Medulla oblongata (tissue), 1 donor: ENCODE data around the gene TRAPPC10.
A peak's percentile ranks its signal among the peaks of the same experiment; 100 is the strongest.
"Not testable (repeated sequence)": the region's sequence is repeated elsewhere in the genome, so short reads cannot be mapped to it uniquely, and the experiment has no call there.

ENCODE experiments used
- DNase-seq: peaks from one replicate; pipeline ENCODE4 v3.0.0-alpha.2; 2015; ENCODE audit errors: extremely low spot score

The TRAPPC10 gene

DNA sequence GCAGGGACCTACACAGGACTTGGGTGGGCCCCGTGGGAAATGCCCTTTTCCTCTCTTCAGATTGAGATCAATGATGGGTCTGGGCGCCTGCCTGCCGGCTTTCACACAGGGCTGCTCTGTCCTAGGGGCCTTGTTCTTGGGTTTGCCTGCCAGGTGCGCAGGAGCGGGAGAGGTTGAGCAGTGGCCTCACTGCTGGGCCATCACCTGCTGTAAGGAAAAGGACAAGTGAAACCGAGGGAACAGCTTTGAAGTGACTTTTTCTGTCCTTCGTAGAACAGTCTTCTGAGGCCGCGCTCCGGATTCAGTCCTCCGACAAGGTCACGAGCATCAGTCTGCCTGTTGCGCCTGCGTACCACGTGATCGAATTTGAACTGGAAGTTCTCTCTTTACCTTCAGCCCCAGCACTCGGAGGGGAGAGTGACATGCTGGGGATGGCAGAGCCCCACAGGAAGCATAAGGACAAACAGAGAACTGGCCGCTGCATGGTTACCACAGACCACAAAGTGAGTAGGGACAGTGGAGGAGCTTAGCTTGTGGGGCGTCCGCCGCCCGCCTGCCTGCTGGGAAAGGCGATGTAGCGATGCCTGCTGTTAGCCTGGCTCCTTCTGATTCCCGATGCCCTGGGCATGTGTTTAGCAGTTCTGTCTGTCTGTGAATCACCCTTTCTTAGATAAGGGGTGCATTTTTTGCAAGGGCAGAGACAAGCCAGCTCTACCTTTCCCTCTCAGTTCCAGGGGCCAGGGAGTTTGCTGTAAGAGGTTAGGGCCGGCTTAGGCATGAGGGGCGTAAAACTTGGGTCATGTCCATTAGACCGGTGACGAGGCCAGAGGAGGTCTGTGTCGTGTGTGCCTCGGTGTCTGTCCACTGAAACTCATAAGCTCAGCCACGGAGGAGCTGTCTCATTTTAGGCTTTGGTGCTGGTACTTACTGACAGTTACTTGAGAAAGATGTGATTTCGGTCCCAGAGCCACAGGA, 75.6 kb downstream of the TRAPPC10 start:
- DNase-seq: peak; percentile 61

DNA sequence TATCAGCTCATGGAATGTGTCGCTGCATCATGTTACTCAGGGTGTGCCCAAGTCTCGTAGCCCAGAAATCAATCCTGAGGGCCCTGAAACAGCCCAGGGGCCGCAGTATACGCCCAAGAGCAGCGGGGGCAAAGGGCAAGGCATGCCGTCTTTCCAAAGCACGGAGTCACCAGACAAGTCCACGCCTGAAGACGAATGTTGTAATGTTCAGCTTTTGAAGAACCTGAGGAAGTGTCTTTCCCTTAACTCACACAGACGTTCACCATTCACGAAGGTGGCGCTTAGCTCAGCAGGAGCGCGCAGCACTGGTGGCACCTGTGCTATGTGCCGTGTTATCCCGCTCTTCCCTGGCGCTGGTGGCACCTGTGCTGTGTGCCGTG, 76.3 kb downstream of the TRAPPC10 start:
- DNase-seq: no peak

DNA sequence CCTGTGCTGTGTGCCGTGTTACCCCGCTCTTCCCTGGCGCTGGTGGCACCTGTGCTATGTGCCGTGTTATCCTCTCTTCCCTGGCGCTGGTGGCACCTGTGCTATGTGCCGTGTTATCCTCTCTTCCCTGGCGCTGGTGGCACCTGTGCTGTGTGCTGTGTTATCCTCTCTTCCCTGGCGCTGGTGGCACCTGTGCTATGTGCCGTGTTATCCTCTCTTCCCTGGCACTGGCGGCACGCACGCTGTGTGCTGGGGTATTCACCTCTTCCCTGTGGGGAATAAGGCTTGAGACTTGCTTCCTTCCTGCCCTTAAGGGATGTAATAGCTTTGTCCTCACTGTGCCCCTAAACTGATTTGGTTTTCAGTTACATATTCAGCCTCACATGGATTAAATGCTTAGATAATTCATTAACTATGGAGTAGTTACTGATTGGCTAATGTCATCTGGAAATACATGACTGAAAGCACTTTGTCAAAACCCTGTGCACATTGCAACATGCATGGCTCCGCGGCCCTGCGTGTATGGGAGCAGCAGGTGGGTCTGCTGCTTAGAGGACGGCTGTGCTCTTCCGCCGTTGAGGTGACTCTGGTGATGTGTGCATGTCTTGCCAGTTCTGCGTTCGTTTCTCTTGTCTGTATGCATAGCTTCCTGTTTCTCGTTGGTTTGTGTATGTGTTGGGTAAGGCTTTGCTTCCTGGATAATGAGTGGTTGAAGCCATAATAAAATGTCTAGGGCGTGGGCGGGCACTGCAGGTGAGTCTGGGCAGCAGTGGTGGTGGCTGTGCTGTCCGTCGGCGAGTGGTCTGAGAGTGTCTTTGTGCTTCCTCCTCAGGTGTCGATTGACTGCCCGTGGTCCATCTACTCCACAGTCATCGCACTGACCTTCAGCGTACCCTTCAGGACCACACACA, 77.1 kb downstream of the TRAPPC10 start:
- no peak for DNase-seq

DNA sequence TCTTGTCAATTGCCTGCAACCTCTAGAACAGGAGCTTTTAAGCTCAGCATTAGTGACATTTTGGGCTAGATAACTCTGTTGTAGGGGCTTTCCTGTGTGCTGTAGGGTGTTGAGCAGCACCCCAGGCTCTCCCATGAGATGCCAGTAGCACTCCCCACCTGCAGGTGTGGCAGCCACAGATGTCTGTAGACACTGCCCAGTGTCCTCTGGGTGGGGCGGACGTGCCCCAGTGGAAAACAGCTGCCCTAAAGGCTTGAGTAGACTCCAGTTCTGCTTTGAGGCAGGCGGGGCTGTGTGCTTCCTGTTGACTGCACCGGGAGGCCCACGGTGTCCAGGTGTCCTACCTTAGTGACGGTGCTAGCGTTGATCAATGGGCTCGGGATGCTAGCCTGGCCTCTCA, 78.2 kb downstream of the TRAPPC10 start:
- no peak for DNase-seq

DNA sequence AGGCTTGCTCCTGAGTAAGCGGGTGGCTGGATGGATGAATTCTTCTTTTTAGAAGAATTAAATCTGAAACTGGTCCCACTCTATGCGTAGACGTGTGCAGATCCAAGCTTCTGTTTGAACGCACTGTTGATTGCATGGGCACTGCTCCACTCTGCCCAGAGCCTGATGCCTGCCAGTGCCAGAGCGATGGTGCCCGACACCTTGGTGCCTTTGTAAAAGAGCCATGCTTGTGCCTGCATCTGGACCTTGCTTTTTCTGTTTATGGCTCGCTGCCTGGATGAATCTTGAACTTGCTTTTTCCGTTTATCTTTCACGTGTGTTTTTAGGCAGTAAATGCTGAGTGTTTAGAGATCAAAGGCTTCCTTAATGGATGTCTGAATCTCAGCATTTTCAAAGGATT, 80.1 kb downstream of the TRAPPC10 start:
- DNase-seq: no peak

DNA sequence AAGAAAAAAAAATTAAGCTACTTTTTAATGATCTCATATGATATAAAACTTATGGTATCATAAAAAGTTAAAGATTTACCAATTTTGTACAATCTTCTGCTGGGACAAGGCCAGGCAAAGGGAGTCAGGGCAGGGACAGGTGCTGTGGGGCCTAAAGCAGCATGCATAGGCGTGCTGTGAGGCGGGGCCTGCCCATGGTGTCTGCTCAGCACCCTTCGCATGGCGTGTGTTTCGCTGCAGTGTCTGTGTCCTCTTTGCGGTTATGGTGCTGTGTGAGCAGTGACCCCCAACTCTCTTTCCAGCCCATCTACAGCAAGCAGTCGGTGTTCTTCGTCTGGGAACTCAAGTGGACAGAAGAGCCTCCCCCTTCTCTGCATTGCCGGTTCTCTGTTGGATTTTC, 81.7 kb downstream of the TRAPPC10 start:
- no peak for DNase-seq

DNA sequence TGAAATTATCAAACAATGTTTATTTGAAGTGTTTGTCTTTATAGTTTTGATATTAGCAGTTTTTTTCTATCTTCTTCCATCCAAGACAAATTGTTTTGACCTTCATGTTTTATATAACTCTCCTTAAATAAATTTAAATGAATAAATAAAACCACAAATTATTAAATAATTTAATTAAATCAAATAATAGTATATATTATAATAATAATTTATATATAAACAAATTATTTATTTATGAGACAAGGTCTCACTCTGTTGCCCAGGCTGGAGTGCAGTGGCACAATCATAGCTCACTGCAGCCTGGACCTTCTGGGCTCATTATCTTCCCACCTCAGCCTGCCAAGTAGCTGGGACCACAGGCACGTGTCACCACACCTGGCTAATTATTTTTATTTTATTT, 82.7 kb downstream of the TRAPPC10 start:
- DNase-seq: no peak

DNA sequence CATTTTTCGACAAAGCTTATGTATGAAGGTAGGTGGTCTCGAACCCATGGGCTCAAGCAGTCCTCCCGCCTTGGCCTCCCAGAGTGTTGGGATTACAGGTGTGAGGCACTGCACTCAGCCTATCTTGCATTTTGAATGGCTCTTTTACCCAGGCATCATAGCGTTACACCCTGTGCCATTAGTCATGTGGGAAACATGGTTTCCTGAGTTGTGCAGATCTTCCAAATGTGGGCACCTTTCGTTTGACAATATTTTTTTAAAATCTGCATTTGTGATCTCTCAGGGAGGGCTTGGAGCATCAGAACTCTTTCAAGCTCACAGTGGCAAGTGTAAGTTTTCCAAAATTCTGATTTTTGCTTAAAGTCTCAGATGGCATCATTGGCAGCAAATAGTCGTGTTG, 86.4 kb downstream of the TRAPPC10 start:
- DNase-seq: not testable (repeated sequence)

DNA sequence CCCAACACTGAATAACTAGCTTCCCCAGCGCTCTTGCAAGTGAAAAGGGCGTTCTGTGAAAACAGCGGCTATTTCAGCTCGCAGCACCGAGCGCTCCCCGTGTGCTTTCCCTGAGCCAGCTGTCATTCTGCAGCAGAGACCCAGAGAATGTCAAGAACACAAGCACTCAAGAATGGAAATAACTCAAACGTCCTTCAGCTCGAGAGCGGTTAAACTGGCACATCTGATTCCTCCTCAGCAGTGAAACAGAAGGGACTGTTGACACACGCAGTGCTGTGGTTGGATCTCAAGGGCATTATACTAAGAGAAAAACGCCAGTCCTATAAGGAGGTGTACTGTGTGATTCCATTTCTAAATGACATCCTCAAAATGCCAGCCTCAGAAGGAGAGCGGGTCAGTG, 86.9 kb downstream of the TRAPPC10 start:
- not testable (repeated sequence) for DNase-seq

DNA sequence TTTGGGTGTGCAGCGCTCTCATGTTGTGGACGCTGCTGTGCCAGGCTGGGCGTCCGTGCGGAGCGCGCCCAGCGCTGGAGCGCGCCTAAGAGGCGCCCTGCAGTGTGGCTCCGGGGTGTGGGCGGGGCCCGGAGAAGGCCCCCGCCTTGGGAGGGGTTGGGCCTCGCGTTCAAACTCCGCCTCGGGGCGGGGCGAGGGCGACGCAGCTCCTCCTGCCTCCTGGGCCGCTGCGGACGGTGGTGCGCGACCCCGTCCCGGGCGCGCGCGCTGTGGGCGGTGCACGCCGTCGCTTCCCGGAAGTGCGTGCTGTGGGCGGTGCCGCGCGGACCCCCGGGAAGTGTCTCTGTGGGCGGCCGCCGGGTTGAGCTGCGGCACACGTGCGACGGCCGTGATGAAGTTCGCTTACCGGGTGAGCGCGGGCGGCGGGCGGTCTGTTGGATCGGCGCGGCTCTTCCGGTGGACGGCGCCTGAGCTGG, 95.0 kb downstream of the TRAPPC10 start, which contains the start of gene PWP2:
TSS of gene PWP2 (plus strand) at position 374 of the 476 bp plus-strand sequence. CDS start at position 392, 18 bp downstream.
- not testable (repeated sequence) for DNase-seq

DNA sequence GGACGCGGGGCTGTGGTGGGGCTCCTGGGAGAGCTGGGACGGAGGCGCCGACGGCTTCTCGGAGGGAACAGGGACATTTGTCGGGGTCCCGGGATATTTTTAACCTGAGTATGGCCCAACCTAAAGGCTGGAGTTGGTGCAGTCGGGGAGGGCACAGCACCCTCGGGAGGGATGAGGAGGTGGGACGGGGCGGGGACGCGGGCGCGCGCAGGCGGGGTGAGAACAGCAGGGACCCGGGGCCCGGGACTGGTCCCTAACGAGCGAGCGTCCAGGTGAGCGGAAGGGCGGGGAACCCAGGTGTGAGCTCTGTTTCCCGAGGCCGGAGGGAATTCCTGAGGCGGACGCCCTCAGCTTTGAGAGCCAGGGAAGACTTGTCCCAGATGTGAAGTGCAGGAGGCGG, 95.5 kb downstream of the TRAPPC10 start:
- DNase-seq: not testable (repeated sequence)

DNA sequence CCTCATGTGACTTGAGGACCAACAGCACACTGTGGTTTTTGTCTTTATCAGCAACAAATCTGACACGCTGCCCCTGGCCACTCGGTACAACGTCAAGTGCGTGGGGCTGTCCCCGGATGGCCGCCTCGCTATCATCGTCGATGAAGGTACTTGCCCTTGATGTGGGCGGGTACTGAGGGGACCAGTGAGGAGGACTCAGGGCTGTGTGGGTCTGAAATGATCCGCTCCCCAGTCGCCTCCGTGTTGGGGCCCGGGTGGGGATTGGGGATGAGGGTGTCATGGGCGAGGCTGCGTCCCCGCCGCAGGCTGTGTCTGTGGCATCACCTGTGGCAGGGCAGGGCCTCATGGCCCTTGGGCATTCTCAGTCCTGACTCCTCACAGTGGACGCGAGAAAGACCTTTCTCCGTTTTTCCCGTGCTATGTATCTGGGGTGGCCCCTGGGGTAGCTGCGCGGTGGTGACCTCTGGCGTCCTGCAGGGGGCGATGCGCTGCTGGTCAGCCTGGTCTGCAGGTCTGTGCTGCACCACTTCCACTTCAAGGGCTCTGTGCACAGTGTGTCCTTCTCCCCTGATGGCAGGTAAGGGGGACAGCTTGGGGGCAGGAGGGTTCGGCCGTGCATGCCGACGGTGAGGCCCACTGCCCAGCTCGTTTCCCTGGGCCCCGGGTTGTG, 101.7 kb downstream of the TRAPPC10 start:
- not testable (repeated sequence) for DNase-seq

DNA sequence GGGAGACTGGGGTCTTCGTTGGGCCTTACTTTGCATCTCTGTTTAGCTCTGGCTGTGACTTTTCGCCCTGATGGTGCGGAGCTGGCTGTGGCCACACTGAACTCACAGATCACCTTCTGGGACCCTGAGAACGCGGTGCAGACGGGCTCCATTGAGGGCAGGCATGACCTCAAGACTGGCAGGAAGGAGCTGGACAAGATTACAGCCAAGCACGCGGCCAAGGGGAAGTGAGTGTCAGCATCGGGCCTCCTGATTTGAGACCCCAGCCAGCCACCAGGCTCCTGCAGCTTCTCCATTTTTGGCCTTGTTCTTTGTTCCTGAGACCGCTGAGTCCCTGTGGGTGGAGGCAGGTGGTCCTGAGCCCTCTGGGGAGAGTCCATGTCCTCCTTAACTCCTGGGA, 110.0 kb downstream of the TRAPPC10 start:
- not testable (repeated sequence) for DNase-seq

DNA sequence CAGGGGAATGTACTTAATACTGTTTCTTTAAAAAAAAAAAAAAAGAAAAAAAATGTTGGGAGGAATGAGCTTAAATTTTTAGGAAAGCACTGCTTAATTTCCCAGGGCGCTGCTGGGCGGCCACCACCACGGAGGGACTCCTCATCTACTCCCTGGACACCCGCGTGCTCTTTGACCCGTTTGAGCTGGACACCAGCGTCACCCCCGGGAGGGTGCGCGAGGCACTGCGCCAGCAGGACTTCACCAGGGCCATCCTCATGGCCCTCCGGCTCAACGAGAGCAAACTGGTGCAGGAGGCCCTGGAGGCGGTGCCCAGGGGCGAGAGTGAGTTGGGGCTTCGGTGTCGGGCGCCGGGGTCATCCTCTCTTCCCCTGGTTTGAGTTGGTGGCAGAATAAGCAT, 115.7 kb downstream of the TRAPPC10 start:
- not testable (repeated sequence) for DNase-seq

DNA sequence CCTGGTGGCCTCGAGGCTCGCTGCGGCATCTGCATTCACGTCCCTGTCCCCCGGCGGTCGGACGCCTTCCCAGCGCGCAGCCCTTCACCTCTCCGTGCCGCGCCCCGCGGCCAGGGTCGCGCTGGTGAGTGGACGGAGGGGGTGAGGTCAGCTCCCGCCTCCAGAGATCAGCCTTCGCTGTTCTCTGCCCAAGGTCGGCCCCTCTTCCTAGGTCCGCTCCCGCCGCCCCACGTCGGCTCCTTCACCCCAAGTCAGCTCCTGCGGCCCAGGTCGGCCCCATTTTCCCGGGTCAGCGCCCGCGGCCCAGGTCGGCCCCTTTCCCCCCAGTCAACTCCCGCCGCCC, 121.6 kb downstream of the TRAPPC10 start:
- DNase-seq: not testable (repeated sequence)

DNA sequence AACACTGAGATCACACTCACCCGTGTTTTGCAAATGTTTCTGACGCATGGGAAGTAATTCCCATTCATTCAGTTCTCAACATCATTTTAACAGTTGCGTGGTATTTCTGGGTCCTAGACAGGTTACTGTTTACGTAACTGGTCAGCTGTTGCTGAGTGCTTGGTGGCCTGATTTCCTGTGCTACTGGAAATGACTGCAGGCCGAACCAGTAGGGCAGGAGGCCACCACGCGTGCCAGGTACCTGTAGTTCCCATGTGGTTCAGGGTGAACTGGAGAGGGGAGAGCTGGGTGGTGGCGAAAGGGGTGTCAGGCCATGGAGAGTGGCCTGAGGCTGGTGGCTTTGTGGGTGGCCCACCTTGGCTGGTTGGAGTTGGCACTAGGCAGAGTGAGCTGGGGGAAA, 122.6 kb downstream of the TRAPPC10 start:
- not testable (repeated sequence) for DNase-seq

DNA sequence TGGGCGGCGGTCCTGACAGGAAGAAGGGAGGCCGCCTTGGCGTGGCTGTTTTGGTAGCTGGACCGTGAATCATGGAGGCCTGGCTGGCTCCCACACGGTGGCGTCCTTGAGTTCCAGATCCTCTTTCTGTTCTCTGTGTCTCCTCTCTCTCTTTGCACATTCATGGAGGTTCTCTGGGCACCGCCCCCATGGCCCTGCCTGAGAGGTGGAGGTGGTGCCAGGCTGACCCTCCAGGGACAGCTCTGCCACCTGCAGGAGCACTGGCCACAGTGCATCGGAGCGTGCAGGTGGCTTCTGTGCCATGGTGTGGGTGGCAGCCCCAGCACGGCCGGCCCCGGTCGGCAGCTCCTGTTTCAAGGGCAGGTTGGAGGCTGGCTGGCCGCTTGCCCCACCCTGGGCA, 125.9 kb downstream of the TRAPPC10 start:
- not testable (repeated sequence) for DNase-seq

DNA sequence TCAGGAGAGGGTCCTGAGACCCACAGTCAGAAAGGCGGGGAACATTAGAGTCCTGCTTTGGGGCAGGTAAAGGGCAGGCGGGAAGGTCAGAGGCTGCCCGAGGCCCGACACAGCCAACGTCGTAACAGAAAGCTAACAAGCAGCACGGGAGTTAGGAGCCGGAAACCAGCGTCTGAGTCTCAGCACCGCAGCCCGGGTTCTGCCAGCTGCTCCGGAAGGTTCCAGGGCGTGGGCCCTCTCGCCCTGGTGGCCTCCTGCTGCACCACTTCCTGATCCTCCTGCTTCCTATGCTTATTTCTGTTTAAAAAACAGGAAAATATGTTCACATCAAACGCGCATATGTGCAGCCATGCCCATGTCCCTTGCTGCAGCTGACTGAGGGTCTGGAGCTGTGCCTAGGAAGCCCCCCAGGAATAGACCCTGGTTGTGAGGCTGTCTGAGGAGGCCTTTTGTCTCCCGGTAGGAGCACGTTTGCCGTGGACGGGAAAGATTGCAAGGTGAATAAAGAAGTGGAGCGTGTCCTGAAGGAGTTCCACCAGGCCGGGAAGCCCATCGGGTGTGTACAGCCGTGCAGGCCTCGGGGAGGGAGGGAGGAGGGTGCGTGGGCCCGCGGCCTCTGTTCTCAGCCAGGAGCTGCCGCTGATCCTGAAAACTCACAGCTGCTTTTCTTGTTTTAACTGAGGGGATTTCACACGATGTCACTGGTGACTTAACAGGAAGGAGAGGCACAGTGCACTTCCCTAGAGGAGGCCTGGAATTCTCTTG, 127.9 kb downstream of the TRAPPC10 start:
- not testable (repeated sequence) for DNase-seq

DNA sequence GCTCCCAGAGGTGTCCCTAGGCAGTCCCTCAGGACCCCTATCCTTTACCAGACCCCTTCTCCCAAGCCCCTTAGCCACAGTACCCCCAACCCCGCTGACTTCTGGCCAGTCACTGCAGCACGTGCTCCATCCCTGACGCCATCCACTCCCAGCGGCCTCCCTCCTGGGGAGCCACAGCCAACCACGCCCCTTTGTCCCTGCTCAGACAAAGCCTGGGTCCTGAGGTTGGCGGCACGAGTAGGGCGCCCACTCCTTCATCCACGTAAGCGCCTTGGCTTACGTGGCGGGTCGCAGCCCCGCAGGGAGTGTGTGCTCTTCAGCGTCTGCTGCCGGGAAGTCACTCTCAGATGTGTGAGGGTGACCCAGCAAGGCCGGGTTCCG, 128.4 kb downstream of the TRAPPC10 start:
- not testable (repeated sequence) for DNase-seq

DNA sequence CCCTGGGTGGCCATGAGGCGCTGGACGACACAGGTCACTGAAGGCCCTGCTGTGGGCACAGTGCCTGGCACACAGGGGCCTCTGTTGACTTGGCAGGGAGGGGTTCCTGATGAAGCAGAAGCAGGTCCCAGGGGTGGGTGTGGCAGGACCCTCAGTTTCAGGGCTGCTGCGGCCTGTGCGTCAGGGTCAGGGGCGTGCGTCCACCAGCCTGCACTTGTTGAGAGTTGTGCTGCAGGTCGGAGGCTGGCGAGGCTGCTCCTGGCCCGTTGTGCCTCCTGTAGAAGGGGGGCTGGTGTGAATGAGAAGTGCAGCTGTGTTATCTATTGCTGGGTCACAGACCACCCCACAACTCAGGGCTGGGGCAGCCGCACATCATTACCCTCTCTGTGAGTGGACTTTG, 130.4 kb downstream of the TRAPPC10 start:
- not testable (repeated sequence) for DNase-seq

DNA sequence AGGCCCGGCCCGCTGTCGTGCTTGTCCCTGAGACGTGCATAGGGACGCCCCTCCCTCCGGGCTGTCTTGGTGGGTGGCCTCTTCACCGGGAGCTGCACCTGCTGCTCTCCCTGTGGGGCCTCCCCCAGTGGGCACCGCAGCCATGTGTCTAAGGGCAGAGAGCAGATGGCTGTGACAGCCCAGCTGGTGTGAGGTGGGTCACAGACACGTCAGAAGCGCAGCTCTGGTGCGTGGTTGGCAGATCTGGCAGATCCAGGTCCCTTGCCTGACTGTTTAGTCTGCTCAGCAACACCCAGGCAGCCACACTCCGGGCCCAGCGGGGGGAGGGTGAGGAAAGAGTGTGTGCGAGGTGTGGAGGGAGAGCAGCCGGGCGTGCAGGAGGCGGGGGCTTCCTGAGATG, 131.3 kb downstream of the TRAPPC10 start:
- DNase-seq: not testable (repeated sequence)
